Dermis blood vessel endothelial cell (primary cell): ENCODE results near the gene IL5. TPM values are rescaled to one million over a fixed set of nuclear protein-coding genes. Genes with fewer than 3 reads are reported as not detected.
"Not testable (repeated sequence)": the region's sequence is repeated elsewhere in the genome, so short reads cannot be mapped to it uniquely, and the experiment has no call there.

ENCODE experiments used
- DNase-seq: peaks from one replicate; pipeline ENCODE4 v3.0.0; 2010
- total RNA-seq: library from RNA; depleted of rRNA; stranded (reverse); fragments of >200 nt; gene quantifications from 2 replicates; pipeline ENCODE4 v1.2.3, GENCODE V29; 2014

IL5 gene
- total RNA-seq, 1 donor from 2014 or later = not detected

DNA sequence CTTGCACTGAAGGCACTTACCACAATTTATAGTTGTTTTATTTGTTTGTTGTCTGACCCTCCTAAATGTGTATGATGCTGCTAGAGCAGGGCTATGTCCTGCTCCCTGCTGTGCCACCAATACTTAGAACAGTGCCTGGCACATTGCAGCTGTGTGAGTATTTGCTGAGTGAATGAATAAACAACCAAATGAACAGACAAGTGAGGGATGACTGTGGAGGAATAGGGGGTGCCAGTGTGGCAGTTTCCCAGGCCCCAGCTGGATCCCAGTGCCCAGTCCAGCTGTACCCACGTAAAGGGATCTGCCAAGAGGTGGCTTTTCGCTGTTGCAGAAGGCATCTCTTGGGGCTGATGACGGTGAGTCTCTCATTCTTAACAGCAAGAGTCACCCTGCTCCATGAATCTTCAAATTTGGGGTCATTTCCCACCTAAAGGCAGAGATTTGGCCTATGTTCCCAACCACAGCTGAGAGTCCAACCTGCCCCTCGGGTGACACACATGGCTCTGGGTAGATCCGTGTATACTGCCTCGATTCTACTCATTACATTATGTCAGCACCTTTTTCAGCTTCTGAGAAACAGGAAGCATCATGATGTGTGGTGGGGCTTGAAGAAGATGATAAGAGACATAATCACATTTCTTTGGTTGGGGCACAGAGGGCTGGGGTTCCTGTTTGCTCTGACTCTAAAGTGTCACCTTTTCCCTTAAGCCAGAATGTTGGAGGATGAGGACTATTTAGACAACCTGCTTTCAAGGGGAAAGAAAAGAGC is 14.3 kb downstream of the IL5 start:
- peak; percentile 16 for DNase-seq

DNA sequence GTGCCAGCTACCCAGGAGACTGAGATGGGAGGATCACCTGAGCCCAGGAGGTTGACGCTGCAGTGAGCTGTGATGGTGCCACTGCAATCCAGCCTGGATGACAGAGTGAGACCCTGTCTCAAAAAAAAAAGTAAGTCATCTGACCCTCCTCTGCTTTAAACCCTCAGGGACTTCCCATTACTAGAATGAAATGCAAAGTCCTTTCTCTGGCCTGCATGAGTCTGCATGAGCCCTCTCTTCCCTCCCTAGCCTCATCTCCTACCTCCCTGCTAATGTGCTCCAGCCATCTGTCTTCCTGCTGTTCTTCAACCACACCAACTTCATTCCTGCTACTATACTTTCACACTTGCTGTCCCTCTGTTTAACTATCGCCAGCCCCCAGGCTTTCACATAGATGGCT is 15.3 kb downstream of the IL5 start:
- DNase-seq = no peak

DNA sequence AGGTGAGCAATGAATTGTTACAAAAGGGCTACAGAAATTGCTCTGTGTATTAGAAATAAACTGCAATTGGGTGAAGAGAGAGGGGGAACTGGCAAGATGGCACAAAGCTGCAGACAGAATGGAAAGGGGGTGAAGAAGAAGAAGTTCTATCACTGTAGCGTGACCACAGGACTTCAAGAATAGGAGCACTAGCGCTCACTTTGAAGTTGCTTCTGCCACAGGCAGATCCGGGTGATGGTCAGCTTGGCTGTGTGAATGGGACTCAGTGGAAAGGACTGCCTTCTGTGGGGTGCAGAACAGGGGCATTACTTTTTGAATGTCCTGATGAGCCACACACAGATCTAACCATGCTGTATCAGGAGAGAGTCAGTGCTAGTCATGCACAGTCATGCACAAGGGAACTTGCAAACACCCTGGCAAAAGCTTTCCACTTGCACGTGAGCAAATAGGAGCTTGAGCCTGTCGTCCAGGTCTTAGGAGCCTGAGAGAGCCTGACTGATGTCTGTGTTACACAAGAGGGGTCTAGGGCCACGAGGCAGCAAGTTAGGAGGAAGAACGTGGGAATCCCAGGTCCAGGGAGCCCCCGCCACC is 16.3 kb downstream of the IL5 start:
- no peak for DNase-seq

DNA sequence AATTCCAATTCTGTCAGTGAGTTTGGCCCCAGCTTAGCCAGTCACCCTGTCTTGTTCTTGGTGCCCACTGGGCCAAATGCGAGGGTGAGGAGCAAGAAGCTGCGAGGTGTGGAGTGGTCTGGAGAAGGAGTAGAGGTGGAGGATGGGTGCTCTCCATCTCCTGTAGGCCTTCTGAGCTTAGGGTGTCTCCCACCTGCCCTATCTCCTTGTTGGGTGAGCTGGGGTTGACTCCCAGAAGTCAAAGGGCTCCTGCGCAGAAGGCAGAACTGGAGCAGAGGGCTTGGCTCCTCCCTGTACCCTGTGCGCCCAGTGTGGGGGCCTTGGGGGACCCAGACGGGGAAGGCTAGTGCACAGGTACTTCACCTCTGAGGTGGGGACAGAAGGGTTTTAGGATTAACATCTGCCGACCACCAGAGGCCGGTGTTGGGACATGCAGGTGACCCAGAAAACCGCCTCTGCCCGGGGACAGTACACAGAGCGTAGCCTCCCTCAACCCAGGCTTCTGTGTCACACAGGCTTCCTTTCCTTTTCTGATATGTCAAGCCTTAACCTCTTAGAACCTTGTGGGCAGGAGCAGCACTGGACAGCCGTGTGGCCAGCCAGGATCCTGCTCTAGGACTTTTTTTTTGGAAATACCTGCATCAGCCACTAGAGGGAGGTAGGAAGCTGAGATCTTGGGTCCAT is 16.9 kb downstream of the IL5 start:
- peak; percentile 77 for DNase-seq

DNA sequence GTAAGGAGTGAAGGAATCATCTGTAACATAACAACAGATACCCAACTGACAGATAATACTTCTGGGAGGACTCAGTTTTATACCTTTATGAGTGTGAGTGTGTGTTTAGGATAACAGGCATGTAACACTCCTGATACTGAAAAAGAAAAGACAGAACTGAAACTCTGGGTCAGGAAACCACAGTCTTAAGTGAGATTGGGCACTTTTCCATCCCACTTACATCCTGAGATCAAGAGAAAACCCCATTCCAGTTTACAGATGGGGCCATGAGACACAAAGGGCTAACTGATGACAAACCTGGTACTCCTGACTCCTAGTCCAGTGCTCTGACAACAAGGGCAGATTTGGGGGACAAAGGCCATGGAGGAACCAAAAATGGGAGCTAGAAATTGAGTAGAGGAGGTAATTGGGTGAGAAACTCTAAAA is 18.0 kb downstream of the IL5 start:
- DNase-seq = no peak

DNA sequence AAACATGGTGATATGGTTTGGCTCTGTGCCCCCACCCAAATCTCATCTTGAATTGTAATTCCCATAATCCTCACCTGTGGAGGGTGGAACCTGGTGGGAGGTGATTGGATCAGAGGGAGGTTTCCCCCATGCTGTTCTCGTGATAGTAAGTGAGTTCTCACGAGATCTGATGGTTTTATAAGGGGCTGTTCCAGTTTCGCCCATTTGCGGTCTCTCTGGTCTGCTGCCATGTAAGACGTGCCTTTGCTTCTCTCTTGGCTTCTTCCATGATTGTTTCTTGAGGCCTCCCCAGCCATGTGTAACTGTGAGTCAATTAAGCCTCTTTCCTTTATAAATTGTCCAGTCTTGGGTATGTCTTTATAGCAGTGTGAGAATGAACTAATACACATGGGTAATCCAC is 18.4 kb downstream of the IL5 start:
- not testable (repeated sequence) for DNase-seq

DNA sequence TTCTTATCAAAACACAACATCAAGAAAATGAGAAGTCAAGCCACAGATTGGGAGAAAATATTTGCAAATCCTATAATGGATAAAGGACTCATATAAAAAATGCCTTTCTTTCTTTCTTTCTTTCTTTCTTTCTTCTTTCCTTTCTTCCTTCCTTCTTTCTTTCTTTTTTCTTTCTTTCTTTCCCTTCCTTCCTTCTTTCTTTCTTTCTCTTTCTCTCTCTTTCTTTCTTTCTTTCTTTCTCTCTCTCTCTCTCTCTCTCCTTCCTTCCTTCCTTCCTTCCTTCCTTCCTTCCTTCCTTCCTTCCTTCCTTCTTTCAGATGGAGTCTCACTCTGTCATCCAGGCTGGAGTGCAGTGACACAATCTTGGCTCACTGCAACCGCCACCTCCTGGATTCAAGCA is 21.3 kb downstream of the IL5 start:
- DNase-seq = not testable (repeated sequence)

DNA sequence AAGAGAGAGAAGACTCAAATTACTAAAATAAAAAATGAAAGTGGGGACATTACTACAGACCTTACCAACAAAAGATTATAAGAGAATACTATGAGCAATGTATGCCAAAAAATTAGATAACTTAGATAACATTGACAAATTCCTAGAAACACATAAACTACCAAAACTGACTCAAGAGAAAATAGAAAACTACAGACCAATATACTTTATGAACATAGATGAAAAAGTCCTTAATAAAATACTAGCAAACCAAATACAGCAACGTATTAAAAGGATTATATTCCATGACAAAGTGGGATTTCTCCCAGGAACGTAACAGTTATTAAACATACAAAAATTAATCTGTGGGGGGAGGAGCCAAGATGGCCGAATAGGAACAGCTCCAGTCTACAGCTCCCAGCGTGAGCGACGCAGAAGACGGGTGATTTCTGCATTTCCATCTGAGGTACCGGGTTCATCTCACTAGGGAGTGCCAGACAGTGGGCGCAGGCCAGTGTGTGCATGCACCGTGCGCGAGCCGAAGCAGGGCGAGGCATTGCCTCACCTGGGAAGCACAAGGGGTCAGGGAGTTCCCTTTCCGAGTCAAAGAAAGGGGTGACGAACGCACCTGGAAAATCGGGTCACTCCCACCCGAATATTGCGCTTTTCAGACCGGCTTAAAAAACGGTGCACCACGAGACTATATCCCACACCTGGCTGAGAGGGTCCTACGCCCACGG is 29.5 kb downstream of the IL5 start:
- DNase-seq = not testable (repeated sequence)

DNA sequence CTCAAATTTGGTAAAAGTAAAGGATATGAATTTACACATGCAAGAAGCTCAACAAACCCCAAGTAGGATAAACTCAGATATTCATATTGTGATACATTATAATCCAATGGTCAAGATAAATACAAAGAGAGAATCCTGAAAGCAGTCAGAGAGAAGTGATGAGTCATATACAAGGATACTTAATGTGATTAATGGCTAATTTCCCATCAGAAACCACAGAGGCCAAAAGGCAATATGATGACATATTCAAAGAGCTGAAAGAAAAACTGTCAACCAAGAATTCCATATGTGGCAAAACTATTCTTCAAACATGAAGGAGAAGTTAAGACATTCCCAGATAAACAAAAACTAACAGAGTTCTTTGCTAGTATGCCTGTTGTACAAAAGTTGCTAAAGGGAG is 33.2 kb downstream of the IL5 start:
- peak; percentile 34 for DNase-seq

DNA sequence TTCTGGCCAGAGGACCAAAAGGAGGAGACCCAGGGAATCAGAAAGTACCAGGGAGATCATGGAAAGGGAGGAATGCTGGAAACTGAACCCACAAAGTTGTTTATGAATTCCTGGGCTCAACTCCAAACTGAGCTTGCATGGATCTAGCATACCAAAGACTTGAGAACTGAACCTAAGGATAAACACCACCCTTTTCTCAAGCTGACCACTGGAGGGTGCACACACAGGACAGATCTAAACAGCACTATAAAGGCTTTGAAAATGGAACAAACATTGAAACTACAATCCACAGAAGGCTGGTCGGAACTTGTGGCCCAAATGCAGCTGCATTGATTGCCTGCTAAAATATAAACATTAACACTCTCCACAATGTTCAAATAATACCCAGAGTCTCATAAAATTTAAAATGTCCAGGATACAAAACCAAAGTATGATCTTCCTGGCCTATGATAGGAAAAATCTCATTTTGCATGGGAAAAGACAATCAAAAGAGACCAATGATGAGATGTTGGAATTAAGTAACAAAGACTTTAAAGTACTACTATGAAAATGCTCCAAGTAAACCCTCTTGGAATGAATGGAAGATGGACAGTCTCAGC is 37.1 kb downstream of the IL5 start:
- DNase-seq = peak; percentile 77

DNA sequence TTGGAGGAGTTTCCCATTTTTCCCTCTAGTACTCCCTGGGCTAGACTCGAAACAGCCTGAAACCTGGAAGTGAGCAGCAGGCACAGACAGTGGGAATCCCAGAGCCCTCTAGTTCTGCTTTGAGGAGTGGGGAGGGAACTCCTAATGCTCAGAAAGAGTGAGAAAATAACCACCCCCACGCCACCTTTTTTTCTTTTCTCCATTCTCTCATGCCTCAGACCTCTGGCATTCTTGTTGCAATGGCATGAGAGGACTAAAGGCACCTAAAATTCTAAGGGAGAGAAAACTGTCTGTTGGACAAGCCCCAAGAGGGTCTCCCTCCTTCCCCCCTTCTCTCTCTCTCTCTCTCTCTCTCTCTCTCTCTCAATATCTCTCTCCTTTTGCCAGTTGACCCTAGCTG is 37.7 kb downstream of the IL5 start:
- no peak for DNase-seq

DNA sequence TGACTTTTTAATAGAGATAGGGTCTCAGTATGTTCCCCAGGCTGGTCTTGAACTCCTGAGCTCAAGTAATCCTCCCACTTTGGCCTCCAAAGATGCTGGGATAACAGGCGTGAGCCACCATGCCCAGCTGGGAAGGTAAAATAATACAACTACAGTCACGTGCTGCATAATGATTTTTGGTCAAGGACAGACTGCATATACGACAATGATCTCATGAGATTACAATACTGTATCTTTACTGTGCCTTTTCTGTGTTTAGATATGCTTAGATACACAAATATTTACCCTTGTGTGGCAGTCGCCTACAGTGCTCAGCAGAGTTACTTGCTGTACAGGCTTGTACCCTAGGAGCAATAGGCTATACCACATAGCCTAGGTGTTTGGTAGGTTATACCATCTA is 38.6 kb downstream of the IL5 start:
- no peak for DNase-seq

DNA sequence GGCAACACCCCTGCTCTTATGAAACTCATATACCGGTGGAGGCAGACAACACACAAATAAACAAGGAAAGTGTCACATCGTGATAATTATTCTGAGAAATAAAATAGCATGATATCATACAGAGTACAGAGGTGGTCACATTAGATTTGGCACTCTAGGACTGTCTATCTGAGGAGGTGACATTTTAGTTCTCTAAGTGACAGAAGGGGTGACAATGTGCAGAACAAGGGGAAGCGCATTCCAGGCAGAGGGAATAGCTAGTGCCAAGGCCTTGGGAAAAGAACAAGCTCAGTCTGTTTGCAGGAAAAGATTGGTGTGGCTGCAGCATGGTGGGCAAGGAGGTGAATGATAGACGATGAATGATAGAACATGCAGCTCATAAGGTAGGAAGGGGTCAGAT is 40.1 kb downstream of the IL5 start:
- no peak for DNase-seq

DNA sequence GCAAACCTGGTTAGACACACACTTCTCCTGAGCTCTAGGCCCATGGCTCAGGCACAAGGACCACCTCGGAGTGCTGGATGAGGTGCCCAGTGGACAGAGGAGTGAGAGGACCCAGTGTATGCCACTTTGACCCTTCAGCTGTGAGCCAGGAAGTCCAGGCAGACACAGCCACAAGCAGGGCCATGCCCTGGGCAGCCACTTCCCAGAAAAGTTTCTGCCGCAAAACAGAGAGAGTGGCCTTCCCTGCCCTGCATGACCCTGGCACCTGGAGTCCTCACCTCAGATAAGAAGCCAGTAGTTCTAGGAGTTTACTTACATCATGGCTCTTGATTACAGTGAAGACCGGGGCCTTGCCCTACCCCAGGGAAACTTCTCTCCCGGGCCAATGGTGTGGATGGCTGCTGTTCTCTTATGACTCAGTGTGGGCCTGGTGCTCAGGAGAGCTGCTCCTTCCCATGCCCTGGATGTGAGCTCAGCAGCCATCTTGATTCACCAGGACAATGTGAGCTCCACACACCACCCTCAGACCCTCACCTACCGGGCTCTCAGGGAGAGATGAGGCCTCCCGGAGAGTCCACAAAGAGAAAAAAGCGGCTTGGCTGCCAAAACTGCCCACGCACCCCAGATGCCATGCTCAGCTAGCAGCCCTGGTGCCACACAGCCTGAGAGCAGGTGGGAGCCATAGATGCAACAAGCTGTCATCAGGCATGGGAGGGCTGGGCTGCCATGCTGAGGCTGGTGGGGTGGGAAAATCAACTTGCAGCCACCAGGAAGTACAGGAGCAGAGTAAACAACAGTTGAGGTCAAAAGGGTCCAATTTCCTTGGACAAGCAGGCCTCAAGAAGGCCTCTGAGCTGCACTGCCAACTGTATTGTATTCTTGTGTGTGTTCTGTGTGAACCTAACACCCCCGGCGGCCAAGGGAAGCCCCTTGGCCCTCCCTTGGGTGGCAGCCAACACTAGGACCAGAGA is 41.1 kb downstream of the IL5 start:
- peak; percentile 30 for DNase-seq

DNA sequence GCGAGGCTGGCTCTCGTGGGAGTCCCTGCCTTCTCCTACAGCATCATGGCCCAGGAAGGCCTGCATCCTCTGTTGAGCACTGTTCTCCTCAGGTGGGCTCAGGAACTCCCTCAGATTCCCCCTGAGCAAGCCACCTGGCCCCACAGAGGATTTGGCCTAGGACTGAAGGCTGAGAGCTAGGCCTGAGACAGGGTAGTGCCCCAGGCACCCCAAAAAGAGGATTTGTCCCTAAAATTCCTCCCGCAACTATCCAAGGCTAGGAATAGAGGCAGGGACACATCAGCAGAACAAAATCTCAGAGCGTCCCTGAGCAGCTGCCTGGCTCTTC is 41.7 kb downstream of the IL5 start:
- DNase-seq = no peak

DNA sequence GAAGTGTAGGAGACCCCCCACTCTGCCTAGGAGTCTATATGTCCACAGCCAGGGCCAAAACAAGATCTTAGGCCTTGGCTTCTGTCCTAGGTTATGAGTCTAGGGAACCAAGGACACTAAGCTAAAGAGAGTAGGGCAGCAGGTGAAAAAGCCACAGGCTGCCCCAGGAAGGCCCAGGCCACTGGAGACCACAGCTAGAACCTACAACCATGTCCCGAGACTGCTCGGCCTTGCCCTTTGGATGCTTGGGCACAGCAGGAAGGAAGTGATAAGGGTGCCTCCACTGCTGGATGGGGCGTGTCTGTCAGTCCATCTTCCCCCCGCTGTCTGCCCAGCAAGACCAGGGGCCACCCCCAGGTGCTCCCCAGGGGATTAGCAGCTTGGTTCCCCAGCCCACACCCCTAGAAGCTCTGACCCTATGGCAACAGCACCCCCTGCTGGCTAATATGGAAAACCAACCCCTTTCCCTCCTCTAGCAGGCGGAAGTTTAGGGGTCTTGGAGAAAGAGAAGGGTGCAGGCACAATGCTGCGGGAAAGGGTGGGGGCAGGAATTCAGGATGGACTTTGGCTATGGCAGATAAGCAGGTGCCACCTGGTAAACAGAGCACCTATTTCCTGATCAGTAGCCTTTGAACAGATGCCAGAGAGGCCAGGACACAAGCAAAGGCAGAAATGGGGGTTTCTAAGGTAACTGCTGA is 42.2 kb downstream of the IL5 start:
- DNase-seq = peak; percentile 84

DNA sequence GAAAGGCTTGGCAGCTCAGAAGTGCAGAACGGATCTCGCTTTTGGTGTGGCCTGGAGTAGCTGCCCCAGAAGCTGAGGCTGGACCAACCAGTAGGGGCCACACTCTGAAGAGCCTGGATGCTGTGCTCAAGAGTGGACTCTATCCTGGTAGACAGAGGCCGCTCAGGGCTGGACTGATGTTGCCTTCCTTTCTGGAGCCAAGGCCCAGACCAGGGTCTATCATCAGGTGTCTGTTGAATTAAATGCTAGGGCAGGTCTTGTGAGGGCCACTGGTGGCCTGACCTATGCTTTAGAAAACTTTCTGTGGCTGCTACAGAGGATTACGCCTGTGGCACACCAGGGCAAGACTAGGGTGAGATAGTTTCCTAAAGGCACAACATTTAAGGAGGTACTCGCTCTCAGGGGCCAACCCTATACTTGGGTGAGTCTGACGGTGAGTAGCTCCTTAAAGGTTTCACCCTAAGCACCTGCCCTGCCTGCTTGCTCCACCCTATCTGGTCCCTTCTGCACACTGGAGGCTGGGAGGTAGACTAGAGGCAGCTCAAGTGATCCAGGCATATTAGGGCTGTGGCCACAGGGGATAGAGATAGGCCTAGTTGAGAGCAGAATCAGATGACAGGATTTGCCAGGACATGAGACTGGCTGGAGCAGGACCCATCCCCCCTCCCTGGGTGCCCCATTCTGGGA is 42.9 kb downstream of the IL5 start:
- DNase-seq = no peak

DNA sequence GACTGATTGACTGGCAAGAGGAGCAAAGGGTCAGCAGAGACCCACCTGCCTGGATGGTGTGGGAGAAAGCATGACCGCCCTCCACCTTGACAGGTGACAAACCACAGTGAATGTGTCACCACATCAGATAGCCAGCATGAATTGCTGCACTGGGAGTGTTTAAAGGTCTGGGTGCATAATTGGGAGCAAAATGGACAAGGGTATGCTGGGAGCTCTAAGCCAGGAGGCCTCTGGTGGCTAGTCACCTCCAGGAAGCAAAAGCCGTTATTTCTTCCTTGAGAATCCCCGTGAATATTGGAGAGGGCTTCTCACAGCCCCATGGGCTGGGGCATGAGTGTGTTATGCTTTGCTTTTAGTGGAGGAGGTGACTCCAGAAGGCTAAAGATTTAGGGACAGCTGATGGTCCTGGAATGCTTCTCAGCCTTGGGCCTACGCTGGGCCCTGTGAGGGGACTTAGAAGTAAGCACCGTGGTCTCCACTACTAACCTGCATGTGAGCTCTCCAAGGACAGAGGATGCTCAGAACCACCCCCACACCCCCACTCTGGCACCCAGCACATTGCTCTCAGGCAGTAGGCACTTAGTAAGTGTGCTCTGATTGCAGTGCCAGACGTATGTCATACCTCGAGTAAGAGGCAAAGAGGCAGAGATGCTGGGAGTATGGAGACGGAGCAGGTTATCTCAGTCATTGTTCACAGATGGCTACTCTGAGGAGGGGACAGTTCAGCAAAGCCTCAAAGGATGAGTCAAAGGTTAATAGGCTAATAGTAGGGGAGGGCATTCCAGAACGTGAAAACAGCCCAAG is 43.7 kb downstream of the IL5 start:
- no peak for DNase-seq

DNA sequence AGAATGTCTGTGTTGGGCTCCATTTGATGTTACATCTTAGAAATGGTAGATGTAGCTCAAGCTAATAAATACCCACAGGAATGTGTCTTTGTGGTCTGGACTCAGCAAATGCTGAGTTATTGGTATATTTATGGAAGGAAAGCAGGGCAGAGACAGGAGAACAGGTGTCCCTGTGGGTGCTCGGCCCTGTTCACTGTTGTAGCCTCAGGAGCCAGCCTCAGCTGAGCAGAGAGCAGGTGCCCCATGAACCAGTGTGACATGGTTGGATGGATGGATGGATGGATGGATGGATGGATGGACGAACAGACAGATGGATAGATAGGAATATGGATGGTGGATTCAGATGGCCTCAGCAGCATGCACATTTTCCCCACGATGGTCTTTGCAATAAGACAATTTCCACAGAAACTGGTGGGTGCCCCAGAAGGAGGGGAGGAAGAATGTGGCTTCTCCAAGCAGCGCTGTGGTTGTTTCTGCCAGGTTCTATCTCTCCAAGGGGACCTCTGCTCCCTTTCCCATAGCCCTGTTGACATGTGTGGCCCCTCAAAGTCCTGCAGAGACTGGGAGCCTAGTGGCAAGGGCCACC is 44.5 kb downstream of the IL5 start:
- no peak for DNase-seq
